Nephron progenitor cell (in vitro differentiated cells): ENCODE results near the gene MAP2K5.

ENCODE experiments used
- DNase-seq: peaks from one replicate; pipeline ENCODE4 v3.0.0; 2021
- H3K27ac Mint-ChIP-seq: 2 replicates; pipeline ENCODE4 v1.8.0; 2021; ENCODE audit warnings: mild to moderate bottlenecking, moderate library complexity, mixed read lengths
- H3K27me3 Mint-ChIP-seq: 2 replicates; pipeline ENCODE4 v1.8.0; 2021; ENCODE audit warnings: mild to moderate bottlenecking, low read depth, mixed read lengths; ENCODE audit not compliant: poor library complexity
- H3K36me3 Mint-ChIP-seq: 2 replicates; pipeline ENCODE4 v1.8.0; 2021; ENCODE audit warnings: low read depth, mixed read lengths
- H3K4me1 Mint-ChIP-seq: 2 replicates; pipeline ENCODE4 v1.8.0; 2021; ENCODE audit warnings: mixed read lengths
- H3K4me3 Mint-ChIP-seq: 2 replicates; pipeline ENCODE4 v1.8.0; 2021; ENCODE audit warnings: mild to moderate bottlenecking, moderate library complexity, mixed read lengths
- H3K9me3 Mint-ChIP-seq: 2 replicates; pipeline ENCODE4 v1.8.0; 2021; ENCODE audit warnings: mild to moderate bottlenecking, moderate library complexity, mixed read lengths
- TF ChIP-seq, protein P1 (sequence below): fragments of 200-600 bp; sonication (generic); IDR thresholded peaks from 2 replicates; pipeline ENCODE4 v1.5.0; 2021; ENCODE audit warnings: antibody characterized with exemption

Gene MAP2K5

DNA sequence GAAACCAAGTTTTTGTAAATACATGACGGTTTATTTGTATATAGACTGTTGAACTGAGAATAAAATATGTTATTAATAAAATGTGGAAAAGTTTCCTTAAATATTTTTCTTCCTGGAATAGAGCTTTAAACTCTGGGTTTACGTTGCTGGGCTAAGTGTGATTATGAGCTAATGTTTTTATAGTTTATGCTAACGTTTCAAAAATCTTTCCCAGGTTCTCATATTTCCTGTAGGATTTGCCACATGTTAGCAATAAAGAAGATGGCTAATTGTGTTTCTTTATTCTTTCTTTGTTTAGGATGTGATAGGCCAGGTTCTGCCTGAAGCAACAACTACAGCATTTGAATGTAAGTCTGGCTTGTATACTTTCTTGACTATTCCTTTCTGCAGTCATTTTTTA, 7.2 kb downstream of the MAP2K5 start:
- TF ChIP-seq, protein P1, sequence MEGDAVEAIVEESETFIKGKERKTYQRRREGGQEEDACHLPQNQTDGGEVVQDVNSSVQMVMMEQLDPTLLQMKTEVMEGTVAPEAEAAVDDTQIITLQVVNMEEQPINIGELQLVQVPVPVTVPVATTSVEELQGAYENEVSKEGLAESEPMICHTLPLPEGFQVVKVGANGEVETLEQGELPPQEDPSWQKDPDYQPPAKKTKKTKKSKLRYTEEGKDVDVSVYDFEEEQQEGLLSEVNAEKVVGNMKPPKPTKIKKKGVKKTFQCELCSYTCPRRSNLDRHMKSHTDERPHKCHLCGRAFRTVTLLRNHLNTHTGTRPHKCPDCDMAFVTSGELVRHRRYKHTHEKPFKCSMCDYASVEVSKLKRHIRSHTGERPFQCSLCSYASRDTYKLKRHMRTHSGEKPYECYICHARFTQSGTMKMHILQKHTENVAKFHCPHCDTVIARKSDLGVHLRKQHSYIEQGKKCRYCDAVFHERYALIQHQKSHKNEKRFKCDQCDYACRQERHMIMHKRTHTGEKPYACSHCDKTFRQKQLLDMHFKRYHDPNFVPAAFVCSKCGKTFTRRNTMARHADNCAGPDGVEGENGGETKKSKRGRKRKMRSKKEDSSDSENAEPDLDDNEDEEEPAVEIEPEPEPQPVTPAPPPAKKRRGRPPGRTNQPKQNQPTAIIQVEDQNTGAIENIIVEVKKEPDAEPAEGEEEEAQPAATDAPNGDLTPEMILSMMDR = no peak
- Mint-ChIP-seq H3K27me3 (no peaks in the 10 kb centered on the region), H3K27ac (no peak overlapping the region), H3K4me1 (peaks cover 54% of the 10 kb centered on the region), H3K9me3 (peaks cover 4% of the 10 kb centered on the region), H3K36me3 (peaks cover 49% of the 10 kb centered on the region), H3K4me3 (peak overlapping the region; percentile 47)
- DNase-seq = no peak

DNA sequence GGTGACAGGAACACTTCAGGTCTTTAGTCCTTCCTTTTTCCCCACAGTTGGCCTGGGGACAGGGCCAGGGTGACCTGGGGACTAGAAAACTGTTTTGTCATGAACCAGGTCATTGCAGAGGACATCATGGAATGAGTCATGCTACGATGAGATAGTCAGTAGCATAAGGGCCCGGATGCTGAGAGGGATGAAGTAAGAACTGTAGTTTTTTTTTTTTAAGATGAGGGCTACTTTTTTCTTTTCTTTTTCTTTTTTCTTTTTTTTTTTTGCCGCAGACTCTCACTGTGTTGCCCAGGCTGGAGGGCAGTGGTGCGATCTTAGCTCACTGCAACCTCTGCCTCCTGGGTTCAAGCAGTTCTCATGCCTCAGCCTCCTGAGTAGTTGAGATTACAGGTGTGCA, 8.0 kb downstream of the MAP2K5 start:
- Mint-ChIP-seq H3K27ac (no peak overlapping the region), H3K36me3 (peaks cover 47% of the 10 kb centered on the region), H3K4me1 (peaks cover 49% of the 10 kb centered on the region), H3K4me3 (no peak overlapping the region), H3K9me3 (no peaks in the 10 kb centered on the region), H3K27me3 (no peaks in the 10 kb centered on the region)
- TF ChIP-seq, protein P1 = no peak
- no peak for DNase-seq

DNA sequence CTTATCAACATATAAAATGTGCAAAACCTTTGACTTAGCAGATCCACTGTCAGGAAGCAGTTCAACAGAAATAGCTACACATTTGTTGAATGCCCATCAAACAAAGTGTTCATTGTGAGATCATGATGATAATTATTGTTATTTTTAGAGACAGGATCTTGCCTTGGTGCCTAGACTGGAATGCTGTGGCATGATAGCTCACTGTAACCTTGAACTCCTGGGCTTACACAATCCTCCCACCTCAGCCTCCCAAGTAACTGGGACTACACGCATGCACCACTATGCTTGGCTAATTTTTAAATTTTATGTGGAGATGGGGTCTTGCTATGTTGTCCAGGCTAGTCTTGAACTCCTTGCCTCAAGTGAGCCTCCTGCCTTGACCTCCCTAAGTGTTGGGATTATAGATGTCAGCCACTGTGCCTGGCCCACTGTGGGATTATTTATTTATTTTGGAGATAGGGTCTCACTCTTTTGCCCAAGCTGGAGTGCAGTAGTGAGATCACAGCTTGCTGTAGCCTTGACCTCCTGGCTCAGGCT, 8.8 kb downstream of the MAP2K5 start:
- no peak for DNase-seq
- H3K27ac Mint-ChIP-seq = no peak overlapping the region
- TF ChIP-seq, protein P1 = no peak
- H3K9me3 Mint-ChIP-seq = no peaks in the 10 kb centered on the region
- peaks cover 45% of the 10 kb centered on the region for H3K36me3 Mint-ChIP-seq
- H3K4me1 Mint-ChIP-seq = peaks cover 42% of the 10 kb centered on the region
- no peak overlapping the region for H3K4me3 Mint-ChIP-seq
- H3K27me3 Mint-ChIP-seq = no peaks in the 10 kb centered on the region

DNA sequence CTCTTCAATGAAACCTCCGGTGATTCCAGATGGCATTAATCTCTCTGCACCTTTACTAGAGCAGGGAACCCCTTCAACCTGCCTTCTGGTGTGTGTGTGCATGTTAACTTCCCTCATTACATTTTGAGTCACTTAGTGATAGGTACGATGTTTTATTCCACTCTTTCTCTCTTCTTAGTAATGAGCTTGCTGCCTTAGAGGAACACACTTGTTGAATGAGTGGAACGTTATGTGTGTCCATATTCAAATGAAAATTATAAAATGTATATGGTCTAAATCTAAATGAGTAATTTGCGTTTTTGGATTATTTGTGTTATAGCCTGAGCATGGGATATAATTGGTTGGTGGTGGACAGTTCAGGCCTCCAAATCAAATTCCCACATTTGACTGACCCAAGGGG, 12.1 kb downstream of the MAP2K5 start:
- H3K4me3 Mint-ChIP-seq = no peak overlapping the region
- H3K27me3 Mint-ChIP-seq = no peaks in the 10 kb centered on the region
- peaks cover 27% of the 10 kb centered on the region for H3K9me3 Mint-ChIP-seq
- H3K27ac Mint-ChIP-seq = no peak overlapping the region
- H3K4me1 Mint-ChIP-seq = peaks cover 19% of the 10 kb centered on the region
- no peak for DNase-seq
- H3K36me3 Mint-ChIP-seq = peaks cover 66% of the 10 kb centered on the region
- TF ChIP-seq, protein P1 = no peak

DNA sequence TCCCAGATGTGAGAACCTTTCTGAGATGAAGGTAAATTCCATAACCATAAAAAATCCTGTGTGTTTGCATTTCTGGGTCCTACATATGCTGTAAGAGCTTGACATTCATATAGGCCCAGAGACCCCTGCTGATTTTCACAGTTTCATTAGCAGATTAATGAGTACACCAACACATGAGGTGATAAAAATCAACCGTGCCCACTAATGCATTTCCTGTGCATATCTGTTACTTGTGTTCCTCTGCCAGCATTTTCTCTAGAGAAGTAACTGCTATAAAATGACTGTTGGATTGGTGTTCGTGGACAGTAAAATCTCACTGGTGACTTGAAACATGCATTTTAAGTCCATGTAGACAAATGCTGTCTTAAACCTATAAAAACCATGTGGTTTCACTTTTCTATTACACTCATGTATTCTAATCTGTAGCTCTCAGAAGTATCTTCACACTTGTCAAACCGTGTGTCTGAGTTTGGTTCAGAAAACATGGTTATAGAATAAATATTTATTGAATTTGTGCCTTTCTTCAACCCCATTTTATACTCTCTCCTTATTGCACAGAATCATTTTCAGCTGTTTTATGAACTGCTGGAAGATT, 14.6 kb downstream of the MAP2K5 start:
- no peaks in the 10 kb centered on the region for H3K27me3 Mint-ChIP-seq
- H3K4me1 Mint-ChIP-seq = peaks cover 20% of the 10 kb centered on the region
- peaks cover 33% of the 10 kb centered on the region for H3K9me3 Mint-ChIP-seq
- no peak overlapping the region for H3K4me3 Mint-ChIP-seq
- H3K27ac Mint-ChIP-seq = no peak overlapping the region
- peaks cover 67% of the 10 kb centered on the region for H3K36me3 Mint-ChIP-seq
- DNase-seq = no peak
- TF ChIP-seq, protein P1 = no peak

DNA sequence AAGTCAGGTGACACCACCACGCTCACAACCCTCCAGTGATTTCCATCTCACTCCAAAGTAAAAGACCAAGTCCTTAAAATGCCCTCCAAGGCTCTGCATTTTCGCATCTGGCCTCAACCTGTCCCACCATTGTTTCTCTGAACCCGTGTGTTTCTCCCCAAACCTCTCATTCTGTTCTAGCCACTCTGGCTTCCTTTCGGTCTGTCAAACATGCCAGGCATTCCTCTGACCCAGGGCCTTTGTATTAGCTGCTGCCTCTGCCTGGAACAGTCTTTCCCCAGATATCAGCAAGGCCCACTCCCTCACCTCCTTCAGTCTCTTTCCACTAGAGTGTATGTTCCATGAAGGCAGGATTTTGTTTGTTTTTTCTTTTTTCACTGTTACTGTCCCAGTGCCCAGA, 16.0 kb downstream of the MAP2K5 start:
- Mint-ChIP-seq H3K4me1 (peaks cover 24% of the 10 kb centered on the region), H3K4me3 (no peak overlapping the region), H3K9me3 (peaks cover 33% of the 10 kb centered on the region), H3K36me3 (peaks cover 66% of the 10 kb centered on the region), H3K27ac (no peak overlapping the region), H3K27me3 (no peaks in the 10 kb centered on the region)
- TF ChIP-seq, protein P1 = no peak
- no peak for DNase-seq
